ENCODE measurements around the gene FMOD. TPM values are rescaled to one million over a fixed set of nuclear protein-coding genes. Genes with fewer than 3 reads are reported as not detected.
"Not testable (repeated sequence)": the region's sequence is repeated elsewhere in the genome, so short reads cannot be mapped to it uniquely, and the experiment has no call there.

The FMOD gene
- total and polyA plus RNA-seq, 8 donors = 36.6 to 97.6 (median 71.8) TPM

- intact Hi-C loops (cut with DNase I) = no loop called here
- Histone ChIP-seq H3K9me3 (no peaks in the 10 kb centered on the region), H3K27me3 (no peaks in the 10 kb centered on the region), H3K4me1 (peaks cover 10 to 29% of the 10 kb centered on the region in 2 donors), H3K4me3 (no peak overlapping the region), H3K36me3 (no peaks in the 10 kb centered on the region), H3K27ac (peak overlapping the region in 1 of 2 donors; percentile 37)
- no peak for TF ChIP-seq CTCF (IDR thresholded peaks at IDR 0.05)
- DNase-seq = peak in 2 of 4 donors; percentile 57 to 62
- peak; percentile 76 for ATAC-seq
Observed at GRCh38 chr1:203316626-203317093, 34.3 kb downstream of the FMOD start.

- H3K9me3 ChIP-seq; DNase-seq; H3K27me3 ChIP-seq; H3K27ac ChIP-seq; ATAC-seq; intact Hi-C loops (cut with DNase I); H3K4me3 ChIP-seq: not testable (repeated sequence)
- peaks cover 0 to 14% of the 10 kb centered on the region in 2 donors for H3K36me3 ChIP-seq
- H3K4me1 ChIP-seq = peaks cover 0 to 25% of the 10 kb centered on the region in 2 donors
Observed at GRCh38 chr1:203314025-203314759, 36.7 kb downstream of the FMOD start.

GRCh38 chr1:203311368-203312301 is 39.3 kb downstream of the FMOD start:
- TF ChIP-seq CTCF (IDR thresholded peaks at IDR 0.05) = no peak
- Histone ChIP-seq H3K27me3 (no peaks in the 10 kb centered on the region), H3K27ac (no peak overlapping the region), H3K4me3 (no peak overlapping the region), H3K9me3 (no peaks in the 10 kb centered on the region), H3K36me3 (peaks cover 0 to 38% of the 10 kb centered on the region in 2 donors), H3K4me1 (peaks cover 13 to 43% of the 10 kb centered on the region in 2 donors)
- DNase-seq = no peak
- intact Hi-C loops (cut with DNase I) = no loop called here
- ATAC-seq = no peak

- no peak for TF ChIP-seq CTCF (IDR thresholded peaks at IDR 0.05)
- peak overlapping the region; percentile 96 to 98 for H3K4me3 ChIP-seq
- H3K9me3 ChIP-seq = no peaks in the 10 kb centered on the region
- DNase-seq (no peak), ATAC-seq (no peak)
- peaks cover 0 to 38% of the 10 kb centered on the region in 2 donors for H3K36me3 ChIP-seq
- H3K27ac ChIP-seq = peak overlapping the region; percentile 99
- no peaks in the 10 kb centered on the region for H3K27me3 ChIP-seq
- intact Hi-C loops (cut with DNase I) = no loop called here
- H3K4me1 ChIP-seq = peaks cover 13 to 49% of the 10 kb centered on the region in 2 donors
Observed at GRCh38 chr1:203308923-203309331, 42.0 kb downstream of the FMOD start.

DNA sequence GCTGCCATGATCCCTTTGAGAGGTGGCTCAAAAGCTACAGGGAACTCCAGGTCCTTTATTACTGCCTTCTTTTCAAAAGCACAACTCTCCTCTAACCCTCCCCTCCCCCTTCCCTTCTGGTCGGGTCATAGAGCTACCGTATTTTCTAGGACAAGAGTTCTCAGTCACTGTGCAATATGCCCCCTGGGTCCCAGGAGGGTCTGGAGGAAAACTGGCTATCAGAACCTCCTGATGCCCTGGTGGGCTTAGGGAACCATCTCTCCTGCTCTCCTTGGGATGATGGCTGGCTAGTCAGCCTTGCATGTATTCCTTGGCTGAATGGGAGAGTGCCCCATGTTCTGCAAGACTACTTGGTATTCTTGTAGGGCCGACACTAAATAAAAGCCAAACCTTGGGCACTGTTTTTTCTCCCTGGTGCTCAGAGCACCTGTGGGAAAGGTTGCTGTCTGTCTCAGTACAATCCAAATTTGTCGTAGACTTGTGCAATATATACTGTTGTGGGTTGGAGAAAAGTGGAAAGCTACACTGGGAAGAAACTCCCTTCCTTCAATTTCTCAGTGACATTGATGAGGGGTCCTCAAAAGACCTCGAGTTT is 42.5 kb downstream of the FMOD start:
- no peak for TF ChIP-seq CTCF (IDR thresholded peaks at IDR 0.05)
- Histone ChIP-seq H3K36me3 (peaks cover 0 to 38% of the 10 kb centered on the region in 2 donors), H3K4me3 (peak overlapping the region; percentile 96 to 98), H3K4me1 (peaks cover 13 to 54% of the 10 kb centered on the region in 2 donors), H3K27ac (peak overlapping the region; percentile 99), H3K27me3 (no peaks in the 10 kb centered on the region), H3K9me3 (no peaks in the 10 kb centered on the region)
- intact Hi-C loops (cut with DNase I) = no loop called here
- no peak for ATAC-seq
- no peak for DNase-seq
